Pancreas (tissue), 10 donors: ENCODE results near the gene OR4E2. TPM values are rescaled to one million over a fixed set of nuclear protein-coding genes. Genes with fewer than 3 reads are reported as not detected.

Experiments
- ATAC-seq, 4 donors: fragments of 200-7000 bp; cut with Tn5 transposase; one replicate each; pipeline versions ENCODE4 v1.8.0 to v1.9.1; 2020; ENCODE audit warnings: mild to moderate bottlenecking in 4 of 4, moderate library complexity in 4 of 4
- DNase-seq, 6 donors: peaks; one replicate each; pipeline ENCODE4 v3.0.0-alpha.2; 2020
- FAIRE-seq: peaks from 2 replicates; lab custom pipeline; 2012; peaks lifted over from hg19 to GRCh38; lab: Jason Lieb, UNC
- H3K27ac ChIP-seq, 4 donors: fragments of 200-600 bp; sonication (generic); 1 replicate in 3 of 4; 2 replicates in 1 of 4; pipeline versions ENCODE4 v1.5.0 to v1.8.0; 2020
- H3K27me3 ChIP-seq, 4 donors: fragments of 200-600 bp; one replicate each; pipeline ENCODE4 v1.8.0; 2021
- H3K36me3 ChIP-seq, 3 donors: fragments of 200-600 bp; sonication (generic) in 1 of 3; one replicate each; pipeline versions ENCODE4 v1.5.0 to v1.8.0; 2020 to 2021
- H3K4me1 ChIP-seq, 3 donors: fragments of 200-600 bp; one replicate each; pipeline ENCODE4 v1.8.0; 2021
- H3K4me3 ChIP-seq, 4 donors: fragments of 200-600 bp; sonication (generic) in 2 of 4; one replicate each; pipeline versions ENCODE4 v1.5.0 to v1.8.0; 2020 to 2021
- H3K9me3 ChIP-seq, 4 donors: fragments of 200-600 bp; one replicate each; pipeline ENCODE4 v1.8.0; 2021
- WGBS, 2 donors: extraction: QIAGEN DNeasy Blood & Tissue Kit; methylation state at CpG; one replicate each; pipeline ENCODE4 v1.1.7; 2013; 5-methylcytosine and 5-hydroxymethylcytosine counted together
- intact Hi-C, 3 donors: fragments of 100-400 bp; cut with DNase I; formaldehyde crosslinking; loops; one replicate each; pipeline versions ENCODE4 v1.11.1 to v1.14.2; 2022
- polyA plus RNA-seq, 2 donors: library from polyadenylated mRNA; stranded (reverse); fragments of 200-250 nt; gene quantifications; one replicate each; pipeline ENCODE4 v1.2.3, GENCODE V29; 2013
- total RNA-seq, 6 donors: library from RNA; stranded (reverse); fragmentation: NEBNext Ultra II Directional in 4 of 6; extraction: Animal tissue kit (Norgen Biotek cat#: 25700) in 4 of 6; gene quantifications; one replicate each; pipeline versions ENCODE4 v1.2.1 to v1.2.4, GENCODE V29; 2021 to 2023
- TF ChIP-seq, protein P1 (sequence below), 4 donors: fragments of 200-600 bp; sonication (generic) in 3 of 4; IDR thresholded peaks; one replicate each; pipeline versions ENCODE4 v1.5.0 to v1.8.0; 2021; ENCODE audit warnings: antibody characterized with exemption in 4 of 4
- donor health status: healthy with polysubstance abuse.
- donor health status: DM: no; HTN: no; CAD: no; lungs with moderate emphysema.
- donor health status: DM: no; HTN: no; CAD: no.
- donor health status: control.
- donor health status: control.
- donor health status: Bipolar disorder and iron deficiency.
- donor health status: DM: yes; HTN: yes; CAD: no.
- donor health status: DM: no; HTN: no; CAD: no.
- donor health status: DM: no; HTN: no; CAD: no.
- donor health status: DM: yes; HTN: yes; CAD: no.

Gene OR4E2
- total and polyA plus RNA-seq, 8 donors, result not detected

DNA sequence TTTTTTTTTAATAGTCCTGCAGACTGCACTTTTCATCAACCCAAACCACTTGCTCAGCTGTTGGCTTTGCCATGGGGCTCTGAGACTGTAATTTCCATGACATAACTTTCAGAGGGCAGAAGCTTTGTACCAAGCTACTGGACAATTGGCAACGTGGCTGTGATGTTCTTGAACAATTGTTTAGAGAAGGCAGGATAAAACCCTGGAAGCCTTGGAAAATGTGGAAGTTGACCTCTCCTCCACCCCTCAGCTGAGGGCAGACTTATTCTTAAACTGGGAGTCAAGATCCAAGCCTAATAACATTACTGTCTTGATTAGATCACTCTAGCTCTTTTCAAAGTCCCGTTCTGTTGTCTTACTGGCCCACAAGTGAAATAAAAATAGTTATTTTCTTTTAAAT lies 17.7 kb downstream of the OR4E2 start:
- FAIRE-seq, result no peak
- intact Hi-C loops, result no loop called here
- no peak for DNase-seq
- H3K36me3 ChIP-seq, result no peaks in the 10 kb centered on the region
- TF ChIP-seq, protein P1, sequence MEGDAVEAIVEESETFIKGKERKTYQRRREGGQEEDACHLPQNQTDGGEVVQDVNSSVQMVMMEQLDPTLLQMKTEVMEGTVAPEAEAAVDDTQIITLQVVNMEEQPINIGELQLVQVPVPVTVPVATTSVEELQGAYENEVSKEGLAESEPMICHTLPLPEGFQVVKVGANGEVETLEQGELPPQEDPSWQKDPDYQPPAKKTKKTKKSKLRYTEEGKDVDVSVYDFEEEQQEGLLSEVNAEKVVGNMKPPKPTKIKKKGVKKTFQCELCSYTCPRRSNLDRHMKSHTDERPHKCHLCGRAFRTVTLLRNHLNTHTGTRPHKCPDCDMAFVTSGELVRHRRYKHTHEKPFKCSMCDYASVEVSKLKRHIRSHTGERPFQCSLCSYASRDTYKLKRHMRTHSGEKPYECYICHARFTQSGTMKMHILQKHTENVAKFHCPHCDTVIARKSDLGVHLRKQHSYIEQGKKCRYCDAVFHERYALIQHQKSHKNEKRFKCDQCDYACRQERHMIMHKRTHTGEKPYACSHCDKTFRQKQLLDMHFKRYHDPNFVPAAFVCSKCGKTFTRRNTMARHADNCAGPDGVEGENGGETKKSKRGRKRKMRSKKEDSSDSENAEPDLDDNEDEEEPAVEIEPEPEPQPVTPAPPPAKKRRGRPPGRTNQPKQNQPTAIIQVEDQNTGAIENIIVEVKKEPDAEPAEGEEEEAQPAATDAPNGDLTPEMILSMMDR (IDR thresholded peaks at IDR 0.05), result no peak
- H3K4me3 ChIP-seq, result no peak overlapping the region
- H3K27ac ChIP-seq, result no peak overlapping the region
- H3K4me1 ChIP-seq, result no peaks in the 10 kb centered on the region
- H3K27me3 ChIP-seq, result no peaks in the 10 kb centered on the region
- ATAC-seq, result no peak
- WGBS, 2 donors, result 27 to 37% methylated on average over 2 of the region's 2 CpGs
- H3K9me3 ChIP-seq, result no peaks in the 10 kb centered on the region

DNA sequence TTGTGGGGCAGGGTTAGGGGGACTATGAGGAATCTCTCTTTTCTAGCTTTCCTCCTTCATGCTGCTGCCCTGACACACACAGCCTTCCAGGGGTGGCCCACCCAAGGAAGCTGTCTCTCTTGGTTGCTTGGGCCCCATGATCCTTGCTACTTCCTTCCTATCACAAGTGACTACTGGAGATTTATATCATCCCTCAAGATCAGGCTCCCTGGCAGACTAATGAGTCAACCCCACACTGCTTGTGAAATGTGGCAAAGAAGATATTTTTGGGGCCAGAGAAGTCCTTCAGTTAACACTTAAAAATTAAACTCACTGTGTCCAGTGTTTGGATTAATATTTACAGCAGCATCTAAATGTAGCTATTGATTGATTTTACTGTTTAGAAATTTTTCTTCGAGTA lies 18.5 kb downstream of the OR4E2 start:
- FAIRE-seq, result no peak
- Histone ChIP-seq H3K36me3 (no peaks in the 10 kb centered on the region), H3K4me1 (no peaks in the 10 kb centered on the region), H3K9me3 (no peaks in the 10 kb centered on the region), H3K27ac (no peak overlapping the region), H3K27me3 (no peaks in the 10 kb centered on the region), H3K4me3 (no peak overlapping the region)
- ATAC-seq, result no peak
- intact Hi-C loops, result no loop called here
- 38 to 55% methylated on average over 1 of the region's 1 CpG for WGBS, 2 donors
- TF ChIP-seq, protein P1 (IDR thresholded peaks at IDR 0.05), result no peak
- no peak for DNase-seq

GRCh38 chr14:21673718-21674117 lies 20.1 kb downstream of the OR4E2 start, which contains the start of gene OR4E1:
Gene OR4E1, minus strand, starts transcription at chr14:21673818. Its CDS starts 2,883 bp downstream, at chr14:21670935.
- no peak for FAIRE-seq
- Histone ChIP-seq H3K9me3 (no peaks in the 10 kb centered on the region), H3K27me3 (no peaks in the 10 kb centered on the region), H3K36me3 (no peaks in the 10 kb centered on the region), H3K4me1 (no peaks in the 10 kb centered on the region), H3K27ac (no peak within 1 kb of the TSS), H3K4me3 (no peak within 1 kb of the TSS)
- TF ChIP-seq, protein P1 (IDR thresholded peaks at IDR 0.05), result no peak
- intact Hi-C loops, result no loop called here
- 72 to 79% methylated on average over 1 of the region's 1 CpG for WGBS, 2 donors
- DNase-seq, result no peak
- no peak for ATAC-seq

GRCh38 chr14:21675566-21675965 lies 21.9 kb downstream of the OR4E2 start:
- H3K4me1 ChIP-seq, result no peaks in the 10 kb centered on the region
- DNase-seq, result no peak
- TF ChIP-seq, protein P1 (IDR thresholded peaks at IDR 0.05), result no peak
- H3K9me3 ChIP-seq, result no peaks in the 10 kb centered on the region
- H3K36me3 ChIP-seq, result no peaks in the 10 kb centered on the region
- H3K27ac ChIP-seq, result no peak overlapping the region
- no peaks in the 10 kb centered on the region for H3K27me3 ChIP-seq
- intact Hi-C loops, result no loop called here
- 51 to 68% methylated on average over 4 of the region's 4 CpGs for WGBS, 2 donors
- FAIRE-seq, result no peak
- ATAC-seq, result no peak
- H3K4me3 ChIP-seq, result no peak overlapping the region

DNA sequence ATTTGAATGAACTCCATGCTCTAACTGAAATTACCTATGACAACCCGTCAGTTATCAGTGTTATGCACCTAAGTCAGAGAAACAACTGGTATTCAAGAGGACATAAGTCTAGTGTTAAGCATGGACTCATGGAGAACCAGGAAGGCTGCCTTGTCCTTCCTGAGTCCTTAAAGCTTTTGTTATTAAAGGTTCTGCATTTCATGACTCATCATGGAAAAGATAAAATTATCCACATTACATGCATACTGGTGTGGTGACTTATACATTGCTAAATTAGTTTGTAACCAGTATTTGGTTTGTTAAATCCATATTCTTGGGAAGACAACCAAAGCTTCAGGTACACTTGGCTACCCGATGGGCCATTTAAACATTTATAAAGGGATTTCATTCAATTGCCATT lies 26.4 kb downstream of the OR4E2 start:
- ATAC-seq (no peak), DNase-seq (no peak), FAIRE-seq (no peak)
- 48 to 67% methylated on average over 2 of the region's 2 CpGs for WGBS, 2 donors
- H3K9me3 ChIP-seq, result no peaks in the 10 kb centered on the region
- no peak overlapping the region for H3K4me3 ChIP-seq
- no peaks in the 10 kb centered on the region for H3K4me1 ChIP-seq
- H3K27ac ChIP-seq, result no peak overlapping the region
- H3K36me3 ChIP-seq, result no peaks in the 10 kb centered on the region
- TF ChIP-seq, protein P1 (IDR thresholded peaks at IDR 0.05), result no peak
- H3K27me3 ChIP-seq, result no peaks in the 10 kb centered on the region
- intact Hi-C loops, result no loop called here
